ENCODE measurements around the gene FRMD4A.

- no peak for TF ChIP-seq TAF1 (IDR thresholded peaks at IDR 0.05; ENCODE audit: low read depth)
- TF ChIP-seq YY1 (IDR thresholded peaks at IDR 0.05; ENCODE audit: low read depth), result no peak
- TF ChIP-seq ZBTB7A (IDR thresholded peaks at IDR 0.05; ENCODE audit: low read depth), result no peak
- no peak for TF ChIP-seq NFIC (IDR thresholded peaks at IDR 0.05)
- no peak for TF ChIP-seq TEAD4 (IDR thresholded peaks at IDR 0.05)
- no peak for TF ChIP-seq EP300 (IDR thresholded peaks at IDR 0.05; ENCODE audit: borderline replicate concordance)
- TF ChIP-seq REST (IDR thresholded peaks at IDR 0.05; ENCODE audit: low read depth), result no peak
- TF ChIP-seq TCF12 (IDR thresholded peaks at IDR 0.05; ENCODE audit: low read depth), result no peak
- no peak for TF ChIP-seq RAD21 (IDR thresholded peaks at IDR 0.05; ENCODE audit: low read depth)
- no peak for TF ChIP-seq CEBPB (IDR thresholded peaks at IDR 0.05)
- no peak for TF ChIP-seq MAX (IDR thresholded peaks at IDR 0.05)
- no peak for TF ChIP-seq CREB1 (IDR thresholded peaks at IDR 0.05; ENCODE audit: low read depth)
Observed at GRCh38 chr10:13865758-13866491, 464.8 kb downstream of the FRMD4A start.

Data from Ishikawa (cell line).